TTC549 (cell line): ENCODE measurements around the gene ZSCAN10.

ENCODE experiments used
- FAIRE-seq: peaks from 2 replicates; lab custom pipeline; 2012; peaks lifted over from hg19 to GRCh38; lab: Jason Lieb, UNC

Gene ZSCAN10

DNA sequence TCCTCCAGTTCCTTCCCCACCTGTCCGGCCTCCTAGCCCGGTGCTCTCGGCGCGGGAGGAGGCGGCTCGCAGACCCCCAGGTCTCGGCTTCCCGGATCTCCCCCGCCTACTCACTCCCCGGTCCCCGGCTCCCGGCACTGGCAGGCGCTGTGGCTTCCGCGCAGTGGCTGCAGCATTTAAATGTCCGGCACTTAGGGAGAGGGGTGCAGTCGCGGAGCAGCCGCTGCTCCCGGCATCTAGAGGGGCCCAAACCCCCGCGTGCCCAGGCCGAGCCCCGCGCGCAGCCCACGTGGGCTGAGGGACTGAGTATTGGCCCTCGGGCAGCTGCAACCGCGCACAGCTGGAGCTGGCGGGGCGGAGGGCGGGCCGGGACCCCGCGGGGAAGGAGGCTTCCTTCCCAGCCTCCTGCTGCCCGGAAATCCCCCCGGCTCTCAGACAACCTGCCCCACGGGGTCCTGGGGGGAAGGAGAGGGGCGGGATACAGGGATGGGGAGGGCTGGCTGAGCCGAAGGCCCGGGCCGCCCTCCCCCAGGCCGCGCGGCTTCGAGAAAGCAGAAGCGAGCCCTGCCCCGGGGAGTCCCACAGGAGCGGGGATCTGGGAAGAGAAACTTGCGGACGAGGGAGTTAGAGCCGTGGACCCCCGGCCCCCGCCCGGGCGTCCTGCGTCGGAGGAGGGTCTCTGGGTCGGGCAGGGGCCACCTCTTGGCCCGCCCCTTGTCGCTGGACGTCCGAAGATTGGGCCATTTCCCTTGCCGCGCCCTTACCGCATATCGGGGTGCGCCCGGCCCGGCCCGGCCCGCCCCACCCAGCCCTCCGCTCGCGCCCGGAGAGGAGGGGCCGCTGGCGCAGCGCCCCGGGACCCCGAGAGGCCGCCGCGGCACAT is 53.1 kb downstream of the ZSCAN10 start, which contains the start of gene MMP25:
TSS of gene MMP25 (plus strand) at position 804 of the 883 bp plus-strand sequence. CDS start 357 bp downstream, outside the sequence.
- FAIRE-seq: no peak

GRCh38 chr16:3044708-3045107 is 54.4 kb downstream of the ZSCAN10 start:
- no peak for FAIRE-seq

DNA sequence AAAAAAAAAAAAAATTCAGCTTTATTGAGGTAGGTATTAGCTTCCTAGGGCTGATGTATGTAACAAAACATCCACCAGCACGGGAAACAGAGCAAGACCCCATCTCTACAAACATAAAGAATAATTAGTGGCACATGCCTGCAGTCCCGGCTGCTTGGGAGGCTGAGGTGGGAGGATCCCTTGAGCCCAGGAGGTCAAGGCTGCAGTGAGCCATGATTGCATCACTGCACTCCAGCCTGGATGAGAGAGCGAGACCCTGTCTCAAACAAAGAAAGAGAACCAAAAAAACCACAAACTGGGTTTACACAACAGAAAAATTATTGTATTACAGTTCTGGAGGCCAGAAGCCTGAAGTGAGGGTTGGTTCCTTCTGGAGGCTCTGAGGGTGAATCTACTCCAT is 56.7 kb downstream of the ZSCAN10 start:
- no peak for FAIRE-seq

GRCh38 chr16:3038896-3039295 is 60.2 kb downstream of the ZSCAN10 start:
- FAIRE-seq: no peak
